LNCaP clone FGC (cell line): ENCODE results near the gene PHACTR2.
A peak's percentile ranks its signal among the peaks of the same experiment; 100 is the strongest.
"Not testable (repeated sequence)": the region's sequence is repeated elsewhere in the genome, so short reads cannot be mapped to it uniquely, and the experiment has no call there.

Source experiments
- DNase-seq: peaks from one replicate; pipeline ENCODE4 v3.0.0-alpha.2; 2011; ENCODE audit warnings: low read depth
- H3K4me3 ChIP-seq: 2 replicates; pipeline ENCODE4 v1.5.1; 2011; ENCODE audit warnings: mild to moderate bottlenecking, low read depth, low read length, control low read depth
- TF ChIP-seq, protein P1 (sequence below): IDR thresholded peaks from 2 replicates; pipeline ENCODE4 v1.5.1; 2012; ENCODE audit warnings: mild to moderate bottlenecking; ENCODE audit not compliant: control insufficient read depth, insufficient read depth; ENCODE audit errors: extremely low read depth

PHACTR2 gene

DNA sequence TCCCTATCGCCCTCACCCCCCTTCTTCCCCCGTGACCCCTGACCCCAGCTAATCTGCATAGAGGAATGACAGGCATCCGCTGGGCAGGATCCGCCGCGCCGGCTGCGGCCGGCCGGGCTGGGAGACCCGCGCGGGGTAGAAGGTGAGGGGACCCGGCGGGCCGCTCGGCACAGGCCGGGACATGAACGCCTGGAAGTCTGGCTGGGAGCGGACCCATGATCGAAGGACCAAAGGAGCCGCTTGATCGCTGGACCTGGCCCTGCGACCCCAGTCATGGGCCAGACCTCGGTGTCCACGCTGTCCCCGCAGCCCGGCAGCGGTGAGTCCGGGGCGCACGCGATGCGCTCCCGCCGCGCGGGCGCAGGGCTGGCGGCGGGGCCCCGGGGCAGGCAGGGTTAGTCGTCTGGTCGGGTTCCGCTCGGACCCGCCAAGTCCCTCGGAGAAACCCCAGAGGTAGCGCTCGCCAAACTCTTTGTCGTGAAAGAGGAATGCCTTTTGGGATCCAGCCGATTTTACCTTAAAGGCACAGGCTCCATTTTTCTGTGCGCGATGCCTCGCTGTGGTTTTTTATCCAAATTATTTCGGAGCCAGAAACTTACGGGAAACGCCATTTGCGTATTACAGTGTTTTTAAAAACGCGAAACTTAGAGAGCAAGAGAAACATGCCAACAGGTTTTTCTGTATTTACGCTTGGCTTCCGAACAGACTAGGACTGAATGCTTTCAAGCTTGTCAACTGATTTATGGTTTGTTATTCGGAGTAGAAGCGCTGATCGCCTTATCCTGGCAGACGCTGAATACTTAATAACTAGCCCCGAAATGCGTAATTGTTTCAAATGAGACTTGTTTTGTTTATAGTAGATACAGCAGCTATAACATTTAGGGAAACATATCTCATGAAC is at the start of gene PHACTR2:
TSS of gene PHACTR2 (plus strand) at position 75 of the 901 bp plus-strand sequence. CDS start at position 274, 199 bp downstream.
- DNase-seq = no peak
- H3K4me3 ChIP-seq = peak within 1 kb of the TSS; percentile 70

DNA sequence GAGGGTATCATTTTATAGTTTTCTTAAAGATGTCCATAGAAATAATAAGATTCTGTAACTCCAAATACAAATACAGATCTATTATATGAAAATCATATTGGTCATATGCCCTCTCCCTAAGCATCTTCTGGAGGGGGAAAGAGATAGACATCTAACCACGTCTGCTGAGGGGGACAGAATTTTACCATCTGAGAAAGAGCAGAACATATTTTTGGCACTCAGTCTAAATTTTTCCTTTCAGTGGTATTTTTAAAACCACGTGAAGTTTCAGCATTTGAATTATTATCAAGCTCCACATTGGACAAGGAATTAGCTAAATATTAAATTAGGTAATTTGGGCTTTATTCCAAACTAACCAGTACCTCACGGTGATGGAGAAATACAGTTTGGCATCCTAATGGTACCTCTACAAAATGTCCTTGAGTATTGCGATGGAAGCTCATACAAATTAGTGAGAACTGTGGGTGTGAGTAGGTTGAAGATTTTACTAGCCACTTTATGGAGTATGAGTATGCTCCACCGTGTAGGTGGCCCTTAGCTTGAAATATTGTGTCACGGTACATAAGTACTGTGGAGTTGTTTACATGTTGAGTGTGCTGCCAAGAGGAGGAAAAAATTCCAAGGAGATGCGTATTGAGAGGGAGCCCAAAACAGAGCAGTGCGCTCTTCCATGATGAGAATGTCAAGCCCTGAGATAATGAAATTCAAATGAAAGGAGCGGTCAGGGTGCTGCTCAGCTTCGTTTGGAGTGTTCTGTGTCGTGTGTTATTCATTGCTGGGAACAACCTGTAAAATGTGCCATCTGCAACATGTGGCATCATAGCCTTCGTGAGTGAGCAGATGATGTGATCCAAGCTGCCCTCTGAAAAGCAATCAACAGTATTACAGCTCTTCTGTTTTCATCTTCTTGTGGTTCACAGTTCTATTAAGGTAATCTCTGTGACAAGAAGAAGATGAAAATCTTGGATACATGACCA is 48.4 kb upstream of the PHACTR2 start:
- H3K4me3 ChIP-seq = no peak overlapping the region
- TF ChIP-seq, protein P1, sequence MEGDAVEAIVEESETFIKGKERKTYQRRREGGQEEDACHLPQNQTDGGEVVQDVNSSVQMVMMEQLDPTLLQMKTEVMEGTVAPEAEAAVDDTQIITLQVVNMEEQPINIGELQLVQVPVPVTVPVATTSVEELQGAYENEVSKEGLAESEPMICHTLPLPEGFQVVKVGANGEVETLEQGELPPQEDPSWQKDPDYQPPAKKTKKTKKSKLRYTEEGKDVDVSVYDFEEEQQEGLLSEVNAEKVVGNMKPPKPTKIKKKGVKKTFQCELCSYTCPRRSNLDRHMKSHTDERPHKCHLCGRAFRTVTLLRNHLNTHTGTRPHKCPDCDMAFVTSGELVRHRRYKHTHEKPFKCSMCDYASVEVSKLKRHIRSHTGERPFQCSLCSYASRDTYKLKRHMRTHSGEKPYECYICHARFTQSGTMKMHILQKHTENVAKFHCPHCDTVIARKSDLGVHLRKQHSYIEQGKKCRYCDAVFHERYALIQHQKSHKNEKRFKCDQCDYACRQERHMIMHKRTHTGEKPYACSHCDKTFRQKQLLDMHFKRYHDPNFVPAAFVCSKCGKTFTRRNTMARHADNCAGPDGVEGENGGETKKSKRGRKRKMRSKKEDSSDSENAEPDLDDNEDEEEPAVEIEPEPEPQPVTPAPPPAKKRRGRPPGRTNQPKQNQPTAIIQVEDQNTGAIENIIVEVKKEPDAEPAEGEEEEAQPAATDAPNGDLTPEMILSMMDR = no peak
- DNase-seq = no peak

More for the DNA sequence above, at the start of gene PHACTR2:
- TF ChIP-seq, protein P1 = no peak

DNA sequence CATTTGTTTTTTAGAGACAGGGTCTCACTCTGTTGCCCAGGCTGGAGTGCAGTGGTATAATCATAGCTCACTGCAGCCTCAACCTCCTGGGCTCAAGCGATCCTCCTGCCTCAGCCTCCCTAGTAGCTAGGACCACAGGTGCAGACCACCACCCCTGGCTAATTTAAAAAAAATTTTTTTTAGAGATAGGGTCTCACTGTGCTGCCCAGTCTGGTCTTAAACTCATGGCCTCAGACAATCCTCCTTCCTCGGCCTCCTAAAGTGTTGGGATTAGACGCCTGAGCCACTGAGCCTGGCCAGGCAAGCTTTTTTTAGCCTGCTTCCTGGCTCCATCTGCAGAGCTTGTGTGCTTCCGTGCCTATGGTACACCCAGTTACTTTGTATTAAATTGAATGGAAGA is 46.6 kb upstream of the PHACTR2 start:
- DNase-seq, H3K4me3 ChIP-seq: not testable (repeated sequence)

DNA sequence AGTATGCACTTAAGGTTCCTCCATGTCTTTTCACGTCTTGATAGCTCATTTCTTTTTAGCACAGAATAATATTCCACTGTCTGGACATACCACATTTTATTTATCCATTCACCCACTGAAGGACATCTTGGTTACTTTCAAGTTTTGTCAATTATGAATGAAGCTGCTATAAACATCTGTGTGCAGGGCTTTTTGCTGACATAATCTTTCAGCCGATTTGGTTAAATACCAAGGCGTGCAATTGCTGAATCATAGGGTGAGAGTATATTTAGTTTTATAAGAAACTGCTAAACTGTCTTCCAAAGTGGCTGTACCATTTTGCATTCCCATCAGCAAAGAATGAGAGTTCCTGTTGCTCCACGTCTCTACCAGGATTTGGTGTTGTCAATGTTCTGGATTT is 44.9 kb upstream of the PHACTR2 start:
- no peak overlapping the region for H3K4me3 ChIP-seq
- DNase-seq = no peak
- TF ChIP-seq, protein P1 = no peak

DNA sequence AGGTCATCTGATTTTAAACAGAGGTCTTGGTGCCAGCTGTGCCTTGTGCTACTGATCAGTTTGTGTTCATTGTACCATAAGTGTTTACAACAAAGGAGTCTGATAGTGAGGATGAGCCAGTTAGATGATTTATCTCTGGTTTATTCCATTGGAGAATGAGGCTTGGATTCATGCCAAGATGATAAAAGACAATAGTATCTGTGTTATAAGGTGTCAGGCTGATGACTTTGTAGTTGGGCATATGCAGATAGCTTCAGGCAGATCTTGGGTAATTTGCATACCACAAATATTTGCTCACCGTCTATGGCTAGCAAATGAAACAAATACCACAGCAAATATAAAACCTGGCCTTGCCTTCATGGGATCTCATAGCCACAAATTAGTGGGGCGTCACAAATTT is 43.3 kb upstream of the PHACTR2 start:
- no peak overlapping the region for H3K4me3 ChIP-seq
- peak; percentile 33 for DNase-seq
- TF ChIP-seq, protein P1 = no peak

DNA sequence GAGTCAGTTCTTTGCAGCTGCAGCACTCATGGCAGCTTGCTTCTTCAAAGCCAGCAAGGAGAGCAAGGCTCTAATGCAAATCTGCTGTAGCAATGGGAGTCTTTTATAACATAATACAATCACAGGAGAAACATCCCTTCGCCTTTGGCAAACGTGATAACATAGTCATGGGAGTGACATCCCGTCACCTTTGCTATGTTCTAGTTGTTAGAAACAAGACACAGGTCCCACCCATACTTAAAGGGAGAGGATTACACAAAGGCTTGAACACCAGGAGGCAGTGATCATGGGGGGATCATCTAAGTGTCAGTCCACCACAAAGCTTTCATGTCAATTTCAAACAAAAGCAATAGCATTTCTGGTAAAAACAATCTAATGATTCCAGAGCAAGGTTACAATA is 40.1 kb upstream of the PHACTR2 start:
- H3K4me3 ChIP-seq = no peak overlapping the region
- no peak for DNase-seq
- TF ChIP-seq, protein P1 = no peak

DNA sequence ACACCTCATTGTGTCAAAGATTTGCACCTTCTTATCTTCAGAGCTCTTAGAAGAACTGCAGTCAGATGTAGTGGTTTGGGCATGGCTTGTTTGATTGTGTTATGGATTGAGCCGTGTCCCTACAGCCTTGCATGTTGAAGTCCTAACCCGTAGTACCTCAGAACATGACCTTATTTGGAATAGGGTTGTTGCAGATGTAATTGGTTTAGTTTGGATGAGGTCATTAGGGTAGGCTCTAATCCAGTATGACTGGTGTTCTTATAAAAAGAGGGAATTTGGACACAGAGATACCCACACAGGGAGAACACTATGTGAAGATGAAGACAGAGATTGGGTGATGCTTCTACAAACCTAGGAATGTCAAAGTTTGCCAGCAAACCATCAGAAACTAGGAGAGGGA is 35.4 kb upstream of the PHACTR2 start:
- peak; percentile 34 for DNase-seq
- TF ChIP-seq, protein P1 = no peak

More for the DNA sequence above, 35.4 kb upstream of the PHACTR2 start:
- no peak overlapping the region for H3K4me3 ChIP-seq
